Left cardiac atrium (tissue), 4 donors: Measurements from ENCODE around the gene FARS2. TPM values are rescaled to one million over a fixed set of nuclear protein-coding genes. Genes with fewer than 3 reads are reported as not detected.
A peak's percentile ranks its signal among the peaks of the same experiment; 100 is the strongest.

Experiments
- ATAC-seq, 2 donors: fragments of 200-7000 bp; cut with Tn5 transposase; one replicate each; pipeline ENCODE4 v1.9.1; 2020; ENCODE audit warnings: mild to moderate bottlenecking in 2 of 2, moderate library complexity in 2 of 2
- DNase-seq: peaks from one replicate; pipeline ENCODE4 v3.0.0-alpha.2; 2020
- intact Hi-C, 2 donors: fragments of 100-400 bp; cut with DNase I; formaldehyde crosslinking; loops; one replicate each; pipeline versions ENCODE4 v1.14.1 to v1.15.1; 2022 to 2023
- total RNA-seq, 2 donors: library from RNA; stranded (reverse); fragmentation: NEBNext Ultra II Directional; extraction: Animal tissue kit (Norgen Biotek cat#: 25700); gene quantifications; one replicate each; pipeline ENCODE4 v1.2.1, GENCODE V29; 2021
- donor health status: DM: no; HTN: yes; CAD: no.
- donor health status: DM: no; HTN: yes; CAD: no; lungs with severe emphysema.
- donor health status: DM: yes; HTN: yes; CAD: no.
- donor health status: Dilated cardiomyopathy.

The FARS2 gene
- total RNA-seq, 2 donors from 2014 or later: 14.6 to 16.4 TPM

DNA sequence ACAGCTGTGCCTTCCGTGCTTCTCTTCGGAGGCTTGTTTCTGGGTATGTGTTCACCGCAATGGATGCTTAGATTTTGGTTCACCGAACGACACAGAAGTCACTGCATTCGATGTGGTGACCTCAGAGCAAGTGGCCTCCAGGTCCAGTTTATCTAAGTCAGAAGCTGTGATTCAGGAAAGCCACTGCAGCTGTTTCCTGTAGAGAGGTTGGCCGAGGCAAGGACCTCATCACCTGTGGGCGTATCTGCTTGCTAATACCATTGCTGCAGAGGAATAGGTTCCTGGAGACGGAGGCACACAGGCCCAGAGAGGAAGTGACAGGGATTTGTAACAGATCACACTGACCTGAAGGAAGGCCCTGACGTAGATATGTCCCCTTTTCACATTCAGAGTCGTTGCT lies 82.7 kb downstream of the FARS2 start:
- ATAC-seq (no peak), DNase-seq (no peak)
- intact Hi-C loops: no loop called here

GRCh38 chr6:5345324-5345723 lies 84.0 kb downstream of the FARS2 start:
- no peak for DNase-seq
- intact Hi-C loops: no loop called here
- peak in 1 of 2 donors; percentile 55 for ATAC-seq

DNA sequence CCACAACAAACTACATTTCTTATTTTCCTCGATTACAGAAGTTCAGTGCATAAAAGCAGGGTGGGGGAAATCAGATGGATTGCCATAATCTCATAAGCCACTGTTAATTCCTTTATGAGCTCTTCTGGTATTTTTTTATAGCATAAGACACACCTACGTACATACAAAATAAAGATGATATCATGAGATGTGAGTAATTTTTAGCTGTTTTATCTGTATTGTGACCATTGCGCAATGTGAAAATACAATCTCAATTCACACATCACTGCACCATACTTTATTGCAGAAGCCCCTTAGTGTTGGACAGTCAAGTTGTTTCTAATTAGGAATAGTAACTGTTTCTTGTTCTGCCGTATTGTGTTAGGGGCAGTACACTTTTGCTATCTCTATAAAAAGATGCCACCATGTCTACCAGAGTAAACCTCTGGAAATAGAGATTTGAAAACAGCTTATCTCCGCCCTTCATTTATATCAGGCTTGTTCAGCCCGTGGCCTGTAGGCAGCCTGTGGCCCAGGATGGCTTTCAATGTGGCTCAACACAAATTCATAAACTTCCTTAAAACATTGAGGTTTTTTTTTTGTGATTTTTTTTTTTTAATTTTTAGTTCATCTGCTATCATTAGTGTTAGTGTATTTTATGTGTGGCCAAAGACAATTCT lies 90.4 kb downstream of the FARS2 start:
- intact Hi-C loops: no loop called here
- no peak for DNase-seq
- ATAC-seq: no peak

DNA sequence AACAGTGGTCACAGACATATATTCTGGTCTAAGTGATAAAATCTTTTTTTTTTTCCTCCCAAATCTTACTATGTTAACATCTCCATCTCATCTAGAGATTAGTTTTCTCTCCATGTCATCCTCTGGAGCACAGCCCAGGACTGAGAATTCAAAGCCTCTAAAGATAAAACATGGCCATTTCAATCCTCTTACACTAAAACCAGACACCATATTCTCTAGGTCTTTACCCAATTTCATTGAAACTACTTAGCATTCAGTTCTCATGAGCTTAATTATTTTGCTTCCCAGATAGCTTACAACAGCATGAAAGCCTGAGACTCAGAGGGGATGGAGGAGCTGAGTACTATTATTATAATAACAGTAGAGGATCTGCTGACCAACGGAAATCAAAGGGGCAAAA lies 92.7 kb downstream of the FARS2 start:
- ATAC-seq: no peak
- intact Hi-C loops: no loop called here
- no peak for DNase-seq

DNA sequence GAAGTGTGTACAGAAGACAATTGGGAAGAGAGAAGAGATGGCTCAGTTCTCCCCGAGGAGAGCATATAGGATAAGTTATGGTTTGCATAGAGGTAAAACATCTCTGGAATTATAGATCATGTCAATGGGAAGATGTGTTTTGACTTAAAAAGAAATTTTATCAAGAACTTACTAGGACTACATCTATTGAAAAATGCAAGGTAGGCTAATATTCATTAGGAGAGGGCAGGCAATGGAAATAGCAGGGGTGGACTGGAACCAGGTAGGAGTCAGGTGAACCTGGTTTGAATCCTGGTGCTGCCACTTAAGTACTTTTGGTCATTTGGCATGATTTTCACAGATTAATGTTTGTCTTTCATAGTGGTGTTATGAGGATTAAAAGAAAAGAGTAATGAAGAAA lies 96.2 kb downstream of the FARS2 start:
- intact Hi-C loops: no loop called here
- no peak for ATAC-seq

GRCh38 chr6:5359417-5359816 lies 98.1 kb downstream of the FARS2 start:
- no peak for DNase-seq
- ATAC-seq: no peak
- intact Hi-C loops: no loop called here

More for the DNA sequence above, 96.2 kb downstream of the FARS2 start:
- no peak for DNase-seq

- intact Hi-C loops: loop anchor here in 1 of 2 donors (5.0 kb wide), 1 partner anchor 54 kb away; no protein-coding TSS in a partner anchor
- DNase-seq (no peak), ATAC-seq (no peak)
Measured at GRCh38 chr6:5361396-5361795, 100.1 kb downstream of the FARS2 start.

DNA sequence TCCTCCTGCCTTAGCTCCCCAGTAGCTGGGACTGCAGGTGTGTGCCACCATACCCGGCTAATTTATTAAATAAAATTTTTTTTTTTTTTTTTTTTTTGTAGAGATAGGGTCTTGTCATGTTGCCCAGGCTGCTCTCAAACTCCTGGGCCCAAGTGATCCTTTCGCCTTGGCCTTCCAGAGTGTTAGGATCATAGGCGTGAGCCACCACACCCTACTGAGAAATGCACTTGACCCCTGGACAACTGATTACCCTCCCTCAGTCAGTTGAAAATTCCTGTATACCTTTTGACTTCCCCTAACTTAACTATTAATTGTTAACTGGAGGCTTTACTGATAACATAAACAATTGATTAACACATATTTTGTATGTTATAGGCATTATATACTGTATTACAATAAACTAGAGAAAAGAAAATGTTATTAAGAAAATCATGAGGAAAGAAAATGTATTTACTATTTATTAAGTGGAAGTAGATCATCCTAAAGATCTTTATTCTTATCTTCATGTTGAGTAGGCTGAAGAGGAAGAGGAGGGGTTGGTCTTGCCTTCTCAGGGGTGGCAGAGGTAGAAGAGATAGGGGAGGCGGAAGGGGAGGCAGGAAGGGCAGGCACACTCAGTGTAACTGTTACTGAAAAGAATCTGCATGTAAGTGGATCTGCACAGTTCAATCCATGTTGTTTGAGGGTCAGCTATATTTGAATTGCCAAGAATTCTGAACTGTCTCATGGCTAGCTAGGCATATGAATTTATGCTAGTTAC lies 104.3 kb downstream of the FARS2 start:
- intact Hi-C loops: no loop called here

DNA sequence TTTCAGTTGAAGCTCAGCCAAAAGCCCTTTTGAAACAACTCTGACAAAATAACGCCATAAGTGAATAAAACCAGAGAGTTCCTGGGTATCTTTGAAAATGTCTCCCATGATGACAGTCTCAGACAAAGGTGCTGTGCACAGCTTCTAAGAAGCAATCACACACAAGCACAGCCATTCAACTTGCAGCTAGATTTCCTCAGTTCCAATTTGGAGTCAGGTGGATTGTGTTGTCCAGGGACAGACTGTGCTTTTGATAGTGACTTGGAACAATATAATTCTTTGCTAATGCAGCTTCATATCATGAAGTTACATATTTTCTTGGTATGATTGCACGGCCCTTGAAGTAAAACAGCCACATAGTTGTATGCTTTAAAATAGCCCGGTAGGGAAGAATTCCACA lies 105.6 kb downstream of the FARS2 start:
- DNase-seq (no peak), ATAC-seq (no peak)
- intact Hi-C loops: no loop called here

More for the DNA sequence above, 104.3 kb downstream of the FARS2 start:
- ATAC-seq (no peak), DNase-seq (no peak)

GRCh38 chr6:5367510-5367909 lies 106.2 kb downstream of the FARS2 start:
- ATAC-seq (no peak), DNase-seq (no peak)
- intact Hi-C loops: no loop called here

DNA sequence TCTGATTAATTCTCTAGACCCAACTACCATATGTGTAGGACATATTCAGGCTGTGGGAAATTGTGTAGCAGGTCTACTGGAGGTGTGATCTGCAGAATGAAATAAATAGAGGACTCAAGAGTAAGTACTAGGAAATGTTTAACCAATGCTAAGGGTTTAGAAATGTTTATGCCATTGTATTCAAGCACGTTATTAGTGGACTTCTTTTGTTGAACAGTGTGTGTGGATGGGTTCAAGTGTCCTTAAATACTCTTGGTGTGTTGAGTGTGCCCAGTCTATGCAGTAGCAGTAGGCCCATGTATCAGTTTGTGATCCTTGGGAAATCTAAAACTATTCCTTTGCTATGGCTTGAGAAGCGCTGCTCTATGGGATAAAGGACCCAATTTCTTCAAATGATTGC lies 112.1 kb downstream of the FARS2 start:
- no peak for DNase-seq
- no peak for ATAC-seq
- intact Hi-C loops: no loop called here

DNA sequence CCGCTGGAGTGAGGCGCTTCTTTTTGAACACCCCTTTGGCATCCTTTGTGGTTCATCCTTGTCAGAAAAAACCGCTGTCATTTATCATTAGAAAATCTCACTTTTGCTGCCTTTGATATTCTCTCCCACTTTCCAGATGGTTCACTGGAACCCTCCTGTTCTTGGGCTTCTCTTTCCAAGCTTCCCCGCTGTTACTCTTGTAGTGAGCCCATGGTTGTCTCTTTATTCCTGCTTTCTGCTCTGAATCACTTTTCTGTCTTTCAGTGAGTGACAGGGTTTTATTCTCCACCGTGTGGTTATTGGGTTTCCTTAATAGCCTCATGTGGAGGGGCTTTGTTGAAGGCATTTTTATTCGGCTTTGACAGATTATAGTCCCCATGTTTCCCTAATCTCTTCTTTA lies 117.0 kb downstream of the FARS2 start:
- ATAC-seq (no peak), DNase-seq (no peak)
- intact Hi-C loops: no loop called here

GRCh38 chr6:5379647-5380242 lies 118.4 kb downstream of the FARS2 start:
- no peak for DNase-seq
- intact Hi-C loops: no loop called here
- ATAC-seq: no peak

DNA sequence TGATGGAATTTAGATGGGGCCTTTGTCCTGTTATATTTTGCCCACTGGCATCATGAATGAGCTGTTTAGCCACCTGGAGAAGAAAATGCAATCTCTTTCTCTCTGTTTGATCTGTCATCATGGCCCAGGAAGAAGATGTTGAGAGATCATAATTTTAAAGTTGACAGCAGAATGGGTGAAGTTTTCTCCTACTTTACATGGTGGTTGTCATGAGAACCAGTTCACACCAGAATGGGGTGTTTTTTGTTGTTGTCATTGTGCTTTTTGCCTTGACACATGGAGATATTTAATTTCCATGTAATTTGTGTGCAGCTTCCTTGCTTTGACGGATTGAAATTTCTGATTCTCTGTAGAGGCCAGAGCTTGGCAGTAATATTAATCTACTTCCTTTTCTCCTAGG lies 122.5 kb downstream of the FARS2 start:
- no peak for ATAC-seq
- intact Hi-C loops: no loop called here
- no peak for DNase-seq

- intact Hi-C loops: no loop called here
- ATAC-seq: no peak
- no peak for DNase-seq
Measured at GRCh38 chr6:5384276-5384675, 123.0 kb downstream of the FARS2 start.

GRCh38 chr6:5388326-5388725 lies 127.0 kb downstream of the FARS2 start:
- DNase-seq (no peak), ATAC-seq (no peak)
- intact Hi-C loops: no loop called here

- intact Hi-C loops: no loop called here
- no peak for DNase-seq
- no peak for ATAC-seq
Measured at GRCh38 chr6:5389086-5389745, 127.9 kb downstream of the FARS2 start.

- intact Hi-C loops: loop anchor here in 1 of 2 donors (10.0 kb wide), 1 partner anchor 245 kb away; no protein-coding TSS in a partner anchor
- no peak for DNase-seq
- ATAC-seq: no peak
Measured at GRCh38 chr6:5390177-5390576, 128.9 kb downstream of the FARS2 start.

- DNase-seq (no peak), ATAC-seq (no peak)
- intact Hi-C loops: loop anchor here in 1 of 2 donors (10.0 kb wide), 1 partner anchor 249 kb away; no protein-coding TSS in a partner anchor
Measured at GRCh38 chr6:5394280-5394679, 133.0 kb downstream of the FARS2 start.

GRCh38 chr6:5395719-5396118 lies 134.4 kb downstream of the FARS2 start:
- intact Hi-C loops: loop anchor here in 1 of 2 donors (10.0 kb wide), 1 partner anchor 251 kb away; no protein-coding TSS in a partner anchor

More at GRCh38 chr6:5395719-5396118, 134.4 kb downstream of the FARS2 start:
- ATAC-seq (no peak), DNase-seq (no peak)
